GM12892 (cell line): ENCODE results near the gene SPR.

Experiments used
- POLR2A ChIP-seq: IDR thresholded peaks from 2 replicates; pipeline ENCODE4 v1.6.1; 2011; ENCODE audit warnings: low read depth, low read length, control low read depth
- POLR2AphosphoS5 ChIP-seq: IDR thresholded peaks from 2 replicates; pipeline ENCODE4 v1.6.1; 2011; ENCODE audit warnings: low read depth, low read length, control low read depth

GRCh38 chr2:72908741-72909140, 21.5 kb downstream of the SPR start:
- TF ChIP-seq POLR2AphosphoS5 (no peak), POLR2A (no peak)
